GM23248 (cell line): ENCODE data around the gene PRR20E. TPM values are rescaled to one million over a fixed set of nuclear protein-coding genes. Genes with fewer than 3 reads are reported as not detected.

Source experiments
- DNase-seq: peaks from one replicate; pipeline ENCODE4 v3.0.0-alpha.2; 2015
- H2AFZ ChIP-seq: fragments of 200-600 bp; sonication (generic); 2 replicates; pipeline ENCODE4 v1.6.1; 2016; ENCODE audit warnings: antibody characterized with exemption
- H3F3A ChIP-seq: fragments of 200-600 bp; sonication (generic); 2 replicates; pipeline ENCODE4 v1.6.1; 2016; ENCODE audit warnings: mild to moderate bottlenecking, antibody characterized with exemption, mixed run types; ENCODE audit not compliant: insufficient read depth
- H3K27ac ChIP-seq: fragments of 200-600 bp; sonication (generic); 2 replicates; pipeline ENCODE4 v1.5.1; 2016; ENCODE audit warnings: mild to moderate bottlenecking
- H3K27me3 ChIP-seq: fragments of 200-600 bp; sonication (generic); replicated peaks from 2 replicates; pipeline ENCODE4 v1.6.1; 2016; ENCODE audit warnings: mild to moderate bottlenecking; ENCODE audit not compliant: insufficient read depth
- H3K36me3 ChIP-seq: fragments of 200-600 bp; sonication (generic); 2 replicates; pipeline ENCODE4 v1.6.1; 2016; ENCODE audit warnings: low read depth, mild to moderate bottlenecking
- H3K4me1 ChIP-seq: fragments of 200-600 bp; sonication (generic); 2 replicates; pipeline ENCODE4 v1.6.1; 2016; ENCODE audit warnings: mild to moderate bottlenecking; ENCODE audit not compliant: insufficient read depth
- H3K4me2 ChIP-seq: fragments of 200-600 bp; sonication (generic); one replicate; pipeline ENCODE4 v1.6.1; 2016; ENCODE audit warnings: mild to moderate bottlenecking; ENCODE audit not compliant: unreplicated experiment
- H3K4me3 ChIP-seq: fragments of 200-600 bp; sonication (generic); 2 replicates; pipeline ENCODE4 v1.5.1; 2016; ENCODE audit warnings: mild to moderate bottlenecking
- H3K79me2 ChIP-seq: fragments of 200-600 bp; sonication (generic); 2 replicates; pipeline ENCODE4 v1.6.1; 2016; ENCODE audit warnings: mild to moderate bottlenecking; ENCODE audit not compliant: insufficient read depth
- H3K9ac ChIP-seq: fragments of 200-600 bp; sonication (generic); 2 replicates; pipeline ENCODE4 v1.6.1; 2016; ENCODE audit warnings: mild to moderate bottlenecking
- H3K9me2 ChIP-seq: fragments of 200-600 bp; sonication (generic); 2 replicates; pipeline ENCODE4 v1.6.1; 2016; ENCODE audit warnings: mixed run types, mild to moderate bottlenecking, moderate library complexity; ENCODE audit not compliant: insufficient read depth
- H3K9me3 ChIP-seq: fragments of 200-600 bp; sonication (generic); one replicate; pipeline ENCODE4 v1.6.1; 2017; ENCODE audit warnings: low read depth
- H4K20me1 ChIP-seq: fragments of 200-600 bp; sonication (generic); 2 replicates; pipeline ENCODE4 v1.6.0; 2016; ENCODE audit not compliant: insufficient read depth
- EZH2 ChIP-seq: fragments of 200-600 bp; sonication (generic); IDR thresholded peaks from 2 replicates; pipeline ENCODE4 v1.6.1; 2018; ENCODE audit warnings: antibody characterized with exemption, mild to moderate bottlenecking; ENCODE audit not compliant: insufficient read depth, poor library complexity, severe bottlenecking
- EZH2phosphoT487 ChIP-seq: fragments of 200-600 bp; sonication (generic); IDR thresholded peaks from 2 replicates; pipeline ENCODE4 v1.6.1; 2018; ENCODE audit warnings: antibody characterized with exemption, moderate library complexity, mild to moderate bottlenecking, low read depth; ENCODE audit not compliant: insufficient read depth
- WGBS, 2 experiments: methylation state at CpG; one replicate each; pipeline ENCODE4 v1.1.6; 2015 to 2017; ENCODE audit warnings: low lambda C conversion rate in 2 of 2, low coverage in 1 of 2; ENCODE audit errors: missing lambda C conversion rate in 2 of 2; 5-methylcytosine and 5-hydroxymethylcytosine counted together
- in situ Hi-C: fragments of 300-500 bp; cut with MboI; formaldehyde crosslinking; loops from 2 replicates; pipeline ENCODE4 v1.15.0; 2020
- polyA plus RNA-seq: library from polyadenylated mRNA; unstranded; fragments of >200 nt; fragmentation: Nextera tagmentation; extraction: Ambion mirVana; gene quantifications from 2 replicates; pipeline ENCODE4 v1.2.1, GENCODE V29; 2016
- small RNA-seq: library from RNA; depleted of rRNA; stranded (forward); fragments of <200 nt; gene quantifications from one replicate; pipeline ENCODE3, GENCODE V24; 2014; ENCODE audit warnings: low read depth, low replicate concordance
- total RNA-seq: library from RNA; depleted of rRNA; stranded (reverse); fragments of >200 nt; shearing (Covaris generic); gene quantifications from 2 replicates; pipeline ENCODE4 v1.2.3, GENCODE V29; 2014; rRNA removed

Gene PRR20E
- total and polyA plus RNA-seq, 2 experiments from 2014 or later: not detected

DNA sequence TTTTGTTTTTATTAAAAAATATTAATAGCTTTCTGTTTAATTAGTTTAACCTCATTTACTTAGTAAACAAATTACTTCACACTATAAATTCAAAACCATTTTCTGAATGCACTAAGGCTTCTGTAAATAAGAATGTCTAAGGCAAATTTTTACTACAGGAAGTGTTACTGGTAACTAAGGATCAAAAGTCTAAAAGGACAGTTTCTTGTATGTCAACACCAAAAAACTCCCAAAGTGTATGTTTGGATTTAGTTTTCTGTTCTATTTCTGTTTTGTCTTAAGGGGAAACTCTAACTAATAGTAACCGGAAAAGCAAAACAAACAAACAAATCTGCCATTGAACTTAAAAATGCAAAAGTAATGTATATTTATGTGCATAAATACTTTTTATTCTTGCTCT lies 24.7 kb downstream of the PRR20E start:
- in situ Hi-C loops: no loop called here
- Histone ChIP-seq H3F3A (no peaks in the 10 kb centered on the region), H3K27ac (no peak overlapping the region), H3K9me3 (no peaks in the 10 kb centered on the region), H2AFZ (no peak overlapping the region), H3K9me2 (no peaks in the 10 kb centered on the region), H4K20me1 (no peaks in the 10 kb centered on the region), H3K36me3 (no peaks in the 10 kb centered on the region), H3K79me2 (no peaks in the 10 kb centered on the region), H3K4me1 (no peaks in the 10 kb centered on the region), H3K4me2 (no peak overlapping the region), H3K4me3 (no peak overlapping the region), H3K9ac (no peak overlapping the region), H3K27me3 (no peaks in the 10 kb centered on the region)
- WGBS, 2 experiments: 52 to 58% methylated on average over 1 of the region's 1 CpG
- no peak for DNase-seq
- TF ChIP-seq EZH2phosphoT487 (no peak), EZH2 (no peak)

DNA sequence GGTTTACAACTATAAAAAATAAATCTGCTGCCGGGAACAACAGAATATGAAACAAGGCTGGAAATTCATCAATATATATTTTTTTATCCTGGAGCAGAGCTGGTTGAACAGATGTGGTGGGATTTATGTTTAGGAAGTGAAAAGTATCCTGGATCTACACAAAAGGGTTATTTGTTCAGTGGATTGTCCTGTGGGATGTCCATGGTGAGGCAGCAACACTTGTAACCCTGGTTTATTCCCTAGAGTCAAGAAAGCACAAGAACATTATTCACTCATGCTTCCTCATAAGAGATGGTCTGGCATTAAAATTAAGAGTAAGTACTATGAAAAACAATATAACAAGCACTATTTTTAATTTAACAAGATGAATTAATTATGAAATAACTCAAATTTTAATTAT lies 46.0 kb downstream of the PRR20E start:
- in situ Hi-C loops: loop anchor here (25.0 kb wide), 1 partner anchor 101 kb away; no protein-coding TSS in a partner anchor

More for the DNA sequence above, 46.0 kb downstream of the PRR20E start:
- no peak for DNase-seq
- TF ChIP-seq EZH2phosphoT487 (no peak), EZH2 (no peak)
- no peaks in the 10 kb centered on the region for H4K20me1 ChIP-seq
- H3K4me2 ChIP-seq: no peak overlapping the region
- no peaks in the 10 kb centered on the region for H3K79me2 ChIP-seq
- no peak overlapping the region for H3K4me3 ChIP-seq
- H3F3A ChIP-seq: no peaks in the 10 kb centered on the region
- H3K9me2 ChIP-seq: no peaks in the 10 kb centered on the region
- H3K9me3 ChIP-seq: no peaks in the 10 kb centered on the region
- no peak overlapping the region for H3K9ac ChIP-seq
- H2AFZ ChIP-seq: no peak overlapping the region
- H3K36me3 ChIP-seq: no peaks in the 10 kb centered on the region
- no peak overlapping the region for H3K27ac ChIP-seq
- WGBS, 2 experiments: 32 to 53% methylated on average over 1 of the region's 1 CpG
- no peaks in the 10 kb centered on the region for H3K4me1 ChIP-seq
- no peaks in the 10 kb centered on the region for H3K27me3 ChIP-seq

Small RNA genes lying within 50 kb of the gene (small RNA-seq; reads per million reads assigned to genes)
- gene PRR20FP: not detected

Other genes with a start within 250 kb of the PRR20E start
- not detected in 2 replicates for gene PRR20A, start 26.3 kb upstream of the PRR20E start, total RNA-seq
- gene PRR20A, start 26.3 kb upstream of the PRR20E start, polyA plus RNA-seq: not detected in 2 replicates
- not detected in 2 replicates for gene PRR20B, start 19.7 kb upstream of the PRR20E start, total RNA-seq
- not detected in 2 replicates for gene PRR20B, start 19.7 kb upstream of the PRR20E start, polyA plus RNA-seq
- not detected in 2 replicates for gene PRR20C, start 13.1 kb upstream of the PRR20E start, total RNA-seq
- gene PRR20C, start 13.1 kb upstream of the PRR20E start, polyA plus RNA-seq: not detected in 2 replicates
- gene PRR20D, start 6.6 kb upstream of the PRR20E start, total RNA-seq: not detected in 2 replicates
- not detected in 2 replicates for gene PRR20D, start 6.6 kb upstream of the PRR20E start, polyA plus RNA-seq